Right lobe of liver (tissue), 6 donors: ENCODE data around the gene PROB1. TPM values are rescaled to one million over a fixed set of nuclear protein-coding genes. Genes with fewer than 3 reads are reported as not detected.

Experiments
- ATAC-seq, 4 donors: fragments of 200-7000 bp; cut with Tn5 transposase; one replicate each; pipeline ENCODE4 v1.9.1; 2020; ENCODE audit warnings: mild to moderate bottlenecking in 4 of 4, moderate library complexity in 4 of 4
- DNase-seq, 3 donors: peaks; one replicate each; pipeline ENCODE4 v3.0.0-alpha.2; 2020
- H3K27ac ChIP-seq, 3 donors: fragments of 200-600 bp; one replicate each; pipeline ENCODE4 v1.8.0; 2022
- H3K27me3 ChIP-seq, 2 donors: fragments of 200-600 bp; one replicate each; pipeline ENCODE4 v1.8.0; 2022
- H3K36me3 ChIP-seq, 4 donors: fragments of 200-600 bp; sonication (generic) in 1 of 4; one replicate each; pipeline versions ENCODE4 v1.5.1 to v1.8.0; 2017 to 2022; ENCODE audit warnings: control low read depth in 1 of 4
- H3K4me1 ChIP-seq, 4 donors: fragments of 200-600 bp; sonication (generic) in 1 of 4; one replicate each; pipeline versions ENCODE4 v1.5.1 to v1.8.0; 2017 to 2022; ENCODE audit warnings: control low read depth in 1 of 4
- H3K4me3 ChIP-seq, 3 donors: fragments of 200-600 bp; one replicate each; pipeline ENCODE4 v1.8.0; 2022
- H3K9me3 ChIP-seq, 4 donors: fragments of 200-600 bp; sonication (generic) in 1 of 4; one replicate each; pipeline versions ENCODE4 v1.5.1 to v1.8.0; 2017 to 2022; ENCODE audit warnings: control low read depth in 1 of 4
- CTCF ChIP-seq, 4 donors: fragments of 200-600 bp in 3 of 4; fragments of 450-650 bp in 1 of 4; IDR thresholded peaks; one replicate each; pipeline versions ENCODE4 v1.5.1 to v1.8.0; 2016 to 2022; ENCODE audit warnings: antibody characterized with exemption in 4 of 4, mild to moderate bottlenecking in 2 of 4
- POLR2A ChIP-seq: fragments of 450-650 bp; IDR thresholded peaks from one replicate; pipeline ENCODE4 v1.6.1; 2017; ENCODE audit warnings: antibody characterized with exemption, mild to moderate bottlenecking
- WGBS: methylation state at CpG from one replicate; pipeline ENCODE4 v1.1.6; 2018; ENCODE audit warnings: low coverage, low lambda C conversion rate; ENCODE audit not compliant: insufficient coverage; ENCODE audit errors: missing lambda C conversion rate; 5-methylcytosine and 5-hydroxymethylcytosine counted together
- intact Hi-C, 2 donors: fragments of 100-400 bp; cut with DNase I; formaldehyde crosslinking; loops; one replicate each; pipeline versions ENCODE4 v1.11.2 to v1.14.1; 2022
- total RNA-seq, 6 experiments: library from RNA; depleted of rRNA in 2 of 6; stranded (reverse); fragments of >200 nt in 2 of 6; fragmentation: NEBNext Ultra II Directional in 3 of 6; extraction: Animal tissue kit (Norgen Biotek cat#: 25700) in 3 of 6; gene quantifications; one replicate each; pipeline versions ENCODE4 v1.1.0 to v1.2.4, GENCODE V29; 2016 to 2023
- donor health status: DM: no; HTN: yes; CAD: no.
- donor health status: DM: no; HTN: no; CAD: no.
- donor health status: DM: no; HTN: no; CAD: no.
- donor health status: DM: no; HTN: yes; CAD: no.
- donor health status: DM: no; HTN: yes; CAD: no.

The PROB1 gene
- total RNA-seq, 6 experiments from 2014 or later, result 0.25 to 0.51 (median 0.41) TPM

- no peaks in the 10 kb centered on the region for H3K27me3 ChIP-seq
- TF ChIP-seq POLR2A, result no peak
- WGBS, result 97% methylated on average over 4 of the region's 10 CpGs
- no peak overlapping the region for H3K4me3 ChIP-seq
- peaks cover 0 to 4% (median 0%) of the 10 kb centered on the region in 4 donors for H3K4me1 ChIP-seq
- DNase-seq, result no peak
- H3K9me3 ChIP-seq, result no peaks in the 10 kb centered on the region
- H3K36me3 ChIP-seq, result no peaks in the 10 kb centered on the region
- no peak overlapping the region for H3K27ac ChIP-seq
- intact Hi-C loops, result no loop called here
- no peak for ATAC-seq
These were observed 6.6 kb upstream of the PROB1 start for GRCh38 chr5:139401546-139401945.

- intact Hi-C loops, result no loop called here
These were observed 4.7 kb upstream of the PROB1 start for GRCh38 chr5:139399501-139400121.

GRCh38 chr5:139397921-139398320 lies 3.0 kb upstream of the PROB1 start:
- H3K9me3 ChIP-seq, result no peaks in the 10 kb centered on the region
- WGBS, result 44% methylated on average over 6 of the region's 6 CpGs
- peaks cover 0 to 19% of the 10 kb centered on the region in 2 donors for H3K27me3 ChIP-seq
- no peaks in the 10 kb centered on the region for H3K36me3 ChIP-seq
- no peak for TF ChIP-seq CTCF (IDR thresholded peaks at IDR 0.05)
- TF ChIP-seq POLR2A, result no peak
- ATAC-seq (no peak), DNase-seq (no peak)
- intact Hi-C loops, result no loop called here
- H3K4me3 ChIP-seq, result no peak overlapping the region
- H3K27ac ChIP-seq, result no peak overlapping the region
- peaks cover 0 to 18% (median 4%) of the 10 kb centered on the region in 4 donors for H3K4me1 ChIP-seq

More at GRCh38 chr5:139399501-139400121, 4.7 kb upstream of the PROB1 start:
- DNase-seq, result no peak
- peaks cover 0 to 7% (median 0%) of the 10 kb centered on the region in 4 donors for H3K4me1 ChIP-seq
- no peaks in the 10 kb centered on the region for H3K36me3 ChIP-seq
- H3K27ac ChIP-seq, result no peak overlapping the region
- WGBS, result 61% methylated on average over 4 of the region's 6 CpGs
- no peak for TF ChIP-seq POLR2A
- no peak for TF ChIP-seq CTCF (IDR thresholded peaks at IDR 0.05)
- no peak for ATAC-seq
- no peaks in the 10 kb centered on the region for H3K9me3 ChIP-seq
- H3K4me3 ChIP-seq, result no peak overlapping the region
- peaks cover 0 to 7% of the 10 kb centered on the region in 2 donors for H3K27me3 ChIP-seq

GRCh38 chr5:139396691-139397090 lies 1.8 kb upstream of the PROB1 start:
- peak in 1 of 3 donors; percentile 40 for DNase-seq
- TF ChIP-seq CTCF (IDR thresholded peaks at IDR 0.05) (no peak), POLR2A (no peak)
- Histone ChIP-seq H3K9me3 (no peaks in the 10 kb centered on the region), H3K4me3 (no peak overlapping the region), H3K4me1 (peaks cover 0 to 21% (median 4%) of the 10 kb centered on the region in 4 donors), H3K36me3 (no peaks in the 10 kb centered on the region), H3K27ac (no peak overlapping the region), H3K27me3 (peaks cover 0 to 19% of the 10 kb centered on the region in 2 donors)
- ATAC-seq, result no peak
- intact Hi-C loops, result no loop called here
- no CpG with 5 or more reads among the region's 8 CpGs for WGBS

GRCh38 chr5:139395844-139396640 lies 1.1 kb upstream of the PROB1 start:
- ATAC-seq, result no peak
- Histone ChIP-seq H3K27me3 (peaks cover 0 to 19% of the 10 kb centered on the region in 2 donors), H3K27ac (no peak overlapping the region), H3K9me3 (no peaks in the 10 kb centered on the region), H3K4me3 (no peak overlapping the region), H3K4me1 (peaks cover 0 to 21% (median 4%) of the 10 kb centered on the region in 4 donors), H3K36me3 (no peaks in the 10 kb centered on the region)
- 79% methylated on average over 4 of the region's 8 CpGs for WGBS
- no peak for TF ChIP-seq CTCF (IDR thresholded peaks at IDR 0.05)
- TF ChIP-seq POLR2A, result no peak
- intact Hi-C loops, result no loop called here
- DNase-seq, result no peak
